DMS79 treated with DMSO at 0.1 percent for 48 hours (cell line): ENCODE measurements around the gene SERPINA4.

ENCODE experiments used
- DNase-seq: peaks from one replicate; lab custom pipeline; 2025; lab: John Stamatoyannopoulos, UW

Gene SERPINA4

GRCh38 chr14:94542811-94543440, 18.3 kb upstream of the SERPINA4 start:
- no peak for DNase-seq

- DNase-seq, result no peak
These were observed 17.7 kb upstream of the SERPINA4 start for GRCh38 chr14:94543449-94544124.

- DNase-seq, result no peak
These were observed 16.5 kb upstream of the SERPINA4 start for GRCh38 chr14:94544726-94545125.

- DNase-seq, result no peak
These were observed 16.0 kb upstream of the SERPINA4 start for GRCh38 chr14:94545131-94545841.

- no peak for DNase-seq
These were observed 14.0 kb upstream of the SERPINA4 start for GRCh38 chr14:94547151-94547680.

GRCh38 chr14:94547726-94548125, 13.5 kb upstream of the SERPINA4 start:
- DNase-seq, result no peak

- DNase-seq, result no peak
These were observed 12.9 kb upstream of the SERPINA4 start for GRCh38 chr14:94548131-94548998.

- peak; percentile 11 for DNase-seq
These were observed 11.9 kb upstream of the SERPINA4 start for GRCh38 chr14:94548999-94549985.

- DNase-seq, result no peak
These were observed 11.2 kb upstream of the SERPINA4 start for GRCh38 chr14:94550041-94550440.

- no peak for DNase-seq
These were observed 5.3 kb upstream of the SERPINA4 start for GRCh38 chr14:94555991-94556390.

GRCh38 chr14:94557327-94557726, 3.9 kb upstream of the SERPINA4 start:
- no peak for DNase-seq

- no peak for DNase-seq
These were observed 2.4 kb upstream of the SERPINA4 start for GRCh38 chr14:94558842-94559241.

GRCh38 chr14:94559638-94560290, 1.5 kb upstream of the SERPINA4 start:
- no peak for DNase-seq

GRCh38 chr14:94560291-94560665, 964 bp upstream of the SERPINA4 start:
- DNase-seq, result no peak

- DNase-seq, result no peak
These were observed 391 bp downstream of the SERPINA4 start for GRCh38 chr14:94561656-94562010.

- DNase-seq, result no peak
These were observed 780 bp downstream of the SERPINA4 start for GRCh38 chr14:94562022-94562421.

GRCh38 chr14:94562941-94563883, 2.0 kb downstream of the SERPINA4 start:
- DNase-seq, result no peak

GRCh38 chr14:94564381-94564780, 3.1 kb downstream of the SERPINA4 start:
- no peak for DNase-seq

GRCh38 chr14:94568186-94568585, 6.9 kb downstream of the SERPINA4 start:
- DNase-seq, result no peak
